Fibroblast of villous mesenchyme (primary cell): ENCODE results near the gene PTCH2. TPM values are rescaled to one million over a fixed set of nuclear protein-coding genes. Genes with fewer than 3 reads are reported as not detected.

Source experiments
- DNase-seq: peaks from one replicate; pipeline ENCODE4 v3.0.0-alpha.2; 2010; ENCODE audit warnings: low read depth
- H3K4me3 ChIP-seq: 2 replicates; pipeline ENCODE4 v1.5.1; 2011; ENCODE audit warnings: low read depth, mild to moderate bottlenecking, low read length
- CTCF ChIP-seq: IDR thresholded peaks from 2 replicates; pipeline ENCODE4 v1.5.1; 2012; ENCODE audit warnings: low read depth, mild to moderate bottlenecking, low read length; ENCODE audit not compliant: insufficient read depth
- total RNA-seq: library from RNA; depleted of rRNA; stranded (reverse); fragments of >200 nt; gene quantifications from 2 replicates; pipeline ENCODE4 v1.2.3, GENCODE V29; 2012

Gene PTCH2
- total RNA-seq, 1 donor: under 0.01 TPM

GRCh38 chr1:44783697-44784093 is 59.4 kb downstream of the PTCH2 start:
- no peak for DNase-seq
- H3K4me3 ChIP-seq: peak overlapping the region; percentile 36
- TF ChIP-seq CTCF: no peak

GRCh38 chr1:44780583-44781121 is 62.4 kb downstream of the PTCH2 start:
- no peak for TF ChIP-seq CTCF
- no peak overlapping the region for H3K4me3 ChIP-seq
- no peak for DNase-seq

- no peak overlapping the region for H3K4me3 ChIP-seq
- no peak for DNase-seq
- TF ChIP-seq CTCF: no peak
Observed at GRCh38 chr1:44778705-44779576, 64.1 kb downstream of the PTCH2 start.

- no peak for DNase-seq
- no peak for TF ChIP-seq CTCF
- peak overlapping the region; percentile 6 for H3K4me3 ChIP-seq
Observed at GRCh38 chr1:44777969-44778635, 65.0 kb downstream of the PTCH2 start.

- no peak for DNase-seq
- no peak for TF ChIP-seq CTCF
- peak overlapping the region; percentile 95 for H3K4me3 ChIP-seq
Observed at GRCh38 chr1:44777547-44777946, 65.5 kb downstream of the PTCH2 start.

GRCh38 chr1:44776730-44777068 is 66.4 kb downstream of the PTCH2 start:
- peak overlapping the region; percentile 95 for H3K4me3 ChIP-seq
- DNase-seq: no peak
- TF ChIP-seq CTCF: no peak
